Uterus (tissue), 4 donors: ENCODE data around the gene RAVER2. TPM values are rescaled to one million over a fixed set of nuclear protein-coding genes. Genes with fewer than 3 reads are reported as not detected.
"Not testable (repeated sequence)": the region's sequence is repeated elsewhere in the genome, so short reads cannot be mapped to it uniquely, and the experiment has no call there.

Experiments used
- DNase-seq, 2 donors: peaks; one replicate each; pipeline ENCODE4 v3.0.0-alpha.2; 2019 to 2020
- H3K27ac ChIP-seq, 2 donors: fragments of 200-600 bp; sonication (generic); 1 replicate in 1 of 2; 2 replicates in 1 of 2; pipeline ENCODE4 v1.5.1; 2016 to 2018
- H3K27me3 ChIP-seq, 2 donors: fragments of 200-600 bp; sonication (generic); one replicate each; pipeline ENCODE4 v1.5.1; 2018 to 2019; ENCODE audit warnings: control low read depth in 1 of 2
- H3K36me3 ChIP-seq, 2 donors: fragments of 200-600 bp; sonication (generic); one replicate each; pipeline ENCODE4 v1.5.1; 2019; ENCODE audit warnings: control low read depth in 1 of 2
- H3K4me1 ChIP-seq, 2 donors: fragments of 200-600 bp; sonication (generic); one replicate each; pipeline ENCODE4 v1.5.1; 2018 to 2019; ENCODE audit warnings: control low read depth in 1 of 2
- H3K4me3 ChIP-seq, 2 donors: fragments of 200-600 bp; sonication (generic); 1 replicate in 1 of 2; 2 replicates in 1 of 2; pipeline ENCODE4 v1.5.1; 2018 to 2019; ENCODE audit warnings: mild to moderate bottlenecking in 1 of 2
- H3K9me3 ChIP-seq, 2 donors: fragments of 200-600 bp; sonication (generic); one replicate each; pipeline ENCODE4 v1.5.1; 2019; ENCODE audit warnings: control low read depth in 1 of 2
- POLR2A ChIP-seq, 2 donors: fragments of 450-650 bp; IDR thresholded peaks; one replicate each; pipeline ENCODE4 v1.6.1; 2016; ENCODE audit warnings: antibody characterized with exemption in 2 of 2, mild to moderate bottlenecking in 1 of 2, moderate library complexity in 1 of 2
- intact Hi-C: fragments of 100-400 bp; cut with DNase I; formaldehyde crosslinking; loops from one replicate; pipeline ENCODE4 v1.15.1; 2023; ENCODE audit warnings: low total_unique reads
- total RNA-seq, 4 donors: library from RNA; depleted of rRNA in 3 of 4; stranded (reverse); fragments of >200 nt in 3 of 4; gene quantifications; one replicate each; pipeline versions ENCODE4 v1.1.0 to v1.2.4, GENCODE V29; 2014 to 2023
- TF ChIP-seq, protein P1 (sequence below), 4 experiments: fragments of 200-600 bp in 2 of 4; fragments of 450-650 bp in 2 of 4; sonication (generic) in 2 of 4; IDR thresholded peaks; one replicate each; pipeline ENCODE4 v1.5.1; 2016 to 2019; ENCODE audit warnings: antibody characterized with exemption in 4 of 4, mild to moderate bottlenecking in 2 of 4, moderate library complexity in 1 of 4
- donor health status: DM: yes; HTN: yes; CAD: no.

RAVER2 gene
- total RNA-seq, 4 donors from 2014 or later, result 10.6 to 24.0 (median 18.9) TPM

DNA sequence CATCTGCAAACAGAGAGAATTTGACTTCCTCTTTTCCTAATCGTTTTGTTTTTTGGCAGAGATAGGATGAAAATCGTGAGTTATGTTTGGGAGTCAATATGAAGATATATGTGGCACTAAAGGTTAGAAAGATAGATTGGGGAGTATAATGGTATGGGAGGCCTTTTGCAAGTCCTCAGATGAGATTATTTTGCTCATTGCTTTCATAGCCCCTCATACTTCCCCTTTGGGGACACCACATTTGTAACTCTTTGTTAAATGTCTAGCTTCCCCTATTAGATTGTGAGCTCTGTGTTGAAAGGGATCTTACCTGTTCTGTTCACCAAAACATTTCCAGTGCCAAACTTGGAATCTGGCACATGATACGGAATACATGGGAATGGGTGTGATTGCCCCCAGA is 30.2 kb downstream of the RAVER2 start:
- TF ChIP-seq POLR2A (IDR thresholded peaks at IDR 0.05), result no peak
- TF ChIP-seq, protein P1, sequence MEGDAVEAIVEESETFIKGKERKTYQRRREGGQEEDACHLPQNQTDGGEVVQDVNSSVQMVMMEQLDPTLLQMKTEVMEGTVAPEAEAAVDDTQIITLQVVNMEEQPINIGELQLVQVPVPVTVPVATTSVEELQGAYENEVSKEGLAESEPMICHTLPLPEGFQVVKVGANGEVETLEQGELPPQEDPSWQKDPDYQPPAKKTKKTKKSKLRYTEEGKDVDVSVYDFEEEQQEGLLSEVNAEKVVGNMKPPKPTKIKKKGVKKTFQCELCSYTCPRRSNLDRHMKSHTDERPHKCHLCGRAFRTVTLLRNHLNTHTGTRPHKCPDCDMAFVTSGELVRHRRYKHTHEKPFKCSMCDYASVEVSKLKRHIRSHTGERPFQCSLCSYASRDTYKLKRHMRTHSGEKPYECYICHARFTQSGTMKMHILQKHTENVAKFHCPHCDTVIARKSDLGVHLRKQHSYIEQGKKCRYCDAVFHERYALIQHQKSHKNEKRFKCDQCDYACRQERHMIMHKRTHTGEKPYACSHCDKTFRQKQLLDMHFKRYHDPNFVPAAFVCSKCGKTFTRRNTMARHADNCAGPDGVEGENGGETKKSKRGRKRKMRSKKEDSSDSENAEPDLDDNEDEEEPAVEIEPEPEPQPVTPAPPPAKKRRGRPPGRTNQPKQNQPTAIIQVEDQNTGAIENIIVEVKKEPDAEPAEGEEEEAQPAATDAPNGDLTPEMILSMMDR (IDR thresholded peaks at IDR 0.05), result no peak
- intact Hi-C loops, result no loop called here
- no peak for DNase-seq
- no peak overlapping the region for H3K4me3 ChIP-seq
- no peaks in the 10 kb centered on the region for H3K36me3 ChIP-seq
- no peak overlapping the region for H3K27ac ChIP-seq
- no peaks in the 10 kb centered on the region for H3K4me1 ChIP-seq
- no peaks in the 10 kb centered on the region for H3K27me3 ChIP-seq
- H3K9me3 ChIP-seq, result no peaks in the 10 kb centered on the region

DNA sequence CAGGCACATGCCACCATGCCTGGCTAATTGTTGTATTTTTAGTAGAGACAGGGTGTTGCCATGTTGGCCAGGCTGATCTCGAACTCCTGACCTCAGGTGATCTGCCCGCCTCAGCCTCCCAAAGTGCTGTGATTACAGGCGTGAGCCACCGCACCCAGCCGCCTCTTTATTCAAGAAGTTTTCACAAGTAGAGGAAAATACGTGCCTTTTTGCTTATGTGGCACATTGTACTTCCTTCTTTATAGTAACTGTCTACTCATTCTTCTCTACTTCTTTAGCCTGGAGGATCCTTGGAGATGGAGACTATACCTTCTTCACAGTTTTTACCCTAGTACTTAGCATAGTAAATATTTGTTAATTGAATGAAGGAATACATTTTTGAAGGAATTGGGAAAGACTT is 37.2 kb downstream of the RAVER2 start:
- H3K9me3 ChIP-seq, H3K27ac ChIP-seq, H3K4me3 ChIP-seq, DNase-seq, intact Hi-C loops, H3K4me1 ChIP-seq, H3K27me3 ChIP-seq, H3K36me3 ChIP-seq: not testable (repeated sequence)

GRCh38 chr1:64782848-64783247 is 38.0 kb downstream of the RAVER2 start:
- H3K27ac ChIP-seq, H3K9me3 ChIP-seq, H3K4me1 ChIP-seq, intact Hi-C loops, H3K4me3 ChIP-seq, H3K27me3 ChIP-seq, DNase-seq, H3K36me3 ChIP-seq: not testable (repeated sequence)

DNA sequence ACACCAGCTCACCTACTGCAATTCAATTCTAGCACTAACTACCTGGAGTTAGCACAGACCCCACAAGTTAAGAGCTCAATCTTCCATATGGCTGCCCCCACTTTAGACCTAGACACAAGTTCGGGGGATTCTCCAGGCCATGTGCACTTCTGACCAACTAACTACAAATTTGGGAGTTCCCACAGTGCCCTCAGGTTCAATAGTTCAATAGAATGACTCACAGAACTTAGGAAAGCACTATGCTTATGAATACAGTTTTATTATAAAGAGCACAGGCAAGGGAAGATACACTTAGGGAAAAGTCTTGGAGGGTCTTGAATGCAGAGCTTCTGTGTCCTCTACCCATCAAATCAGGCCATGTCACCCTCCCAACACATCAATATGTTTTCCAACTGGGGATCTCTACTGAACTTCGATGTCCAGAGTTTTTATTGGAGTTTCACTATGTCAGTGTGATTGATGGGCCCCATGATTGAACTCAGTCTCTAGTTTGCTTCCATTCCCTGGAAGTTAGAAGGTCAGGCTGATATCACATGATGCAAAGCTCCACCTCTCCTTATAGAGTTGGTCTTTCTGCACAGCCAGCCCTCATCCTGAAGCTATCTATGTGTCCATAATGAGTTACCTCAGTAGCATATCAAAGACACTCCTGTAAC is 46.1 kb downstream of the RAVER2 start:
- H3K27me3 ChIP-seq, result no peaks in the 10 kb centered on the region
- intact Hi-C loops, result no loop called here
- no peak for DNase-seq
- no peaks in the 10 kb centered on the region for H3K36me3 ChIP-seq
- H3K4me3 ChIP-seq, result no peak overlapping the region
- no peaks in the 10 kb centered on the region for H3K9me3 ChIP-seq
- no peak overlapping the region for H3K27ac ChIP-seq
- H3K4me1 ChIP-seq, result no peaks in the 10 kb centered on the region
- TF ChIP-seq, protein P1 (IDR thresholded peaks at IDR 0.05), result no peak
- TF ChIP-seq POLR2A (IDR thresholded peaks at IDR 0.05), result no peak

- Histone ChIP-seq H3K9me3 (no peaks in the 10 kb centered on the region), H3K4me1 (no peaks in the 10 kb centered on the region), H3K27me3 (no peaks in the 10 kb centered on the region), H3K4me3 (no peak overlapping the region), H3K36me3 (no peaks in the 10 kb centered on the region), H3K27ac (no peak overlapping the region)
- DNase-seq, result no peak
- intact Hi-C loops, result no loop called here
- no peak for TF ChIP-seq POLR2A (IDR thresholded peaks at IDR 0.05)
- TF ChIP-seq, protein P1 (IDR thresholded peaks at IDR 0.05), result no peak
Measured at GRCh38 chr1:64798872-64799271, 54.0 kb downstream of the RAVER2 start.

GRCh38 chr1:64801851-64802523 is 57.1 kb downstream of the RAVER2 start:
- Histone ChIP-seq H3K4me3 (no peak overlapping the region), H3K27me3 (no peaks in the 10 kb centered on the region), H3K36me3 (no peaks in the 10 kb centered on the region), H3K4me1 (no peaks in the 10 kb centered on the region), H3K27ac (no peak overlapping the region), H3K9me3 (no peaks in the 10 kb centered on the region)
- TF ChIP-seq POLR2A (IDR thresholded peaks at IDR 0.05), result no peak
- TF ChIP-seq, protein P1 (IDR thresholded peaks at IDR 0.05), result no peak
- intact Hi-C loops, result no loop called here
- DNase-seq, result no peak
